Measurements from ENCODE around the gene RALGPS1. TPM values are rescaled to one million over a fixed set of nuclear protein-coding genes. Genes with fewer than 3 reads are reported as not detected.

RALGPS1 gene
- total and polyA plus RNA-seq, 2 of the 8 experiments (the other 6 are each of a cell fraction or from before 2014, with no cell fraction given), result 20.0 to 23.5 TPM

DNA sequence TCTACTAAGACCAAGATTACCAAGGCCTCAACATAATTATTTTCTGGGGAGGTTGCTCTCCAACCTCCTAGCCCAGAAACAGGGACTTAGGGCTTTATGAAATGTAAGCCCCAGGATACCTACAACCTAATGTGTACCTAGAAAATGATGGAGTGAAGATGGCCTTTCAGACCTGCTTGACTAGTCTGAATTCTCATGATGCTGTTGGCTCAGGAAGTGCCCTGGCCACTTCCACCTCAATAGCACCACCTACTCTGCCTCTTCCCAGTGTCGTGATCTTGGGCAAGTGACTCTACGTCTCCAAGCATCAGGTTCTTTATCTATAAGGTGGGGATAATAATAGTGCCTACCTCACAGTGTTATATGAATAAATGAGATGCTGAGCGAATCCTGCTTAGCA is 292.1 kb downstream of the RALGPS1 start:
- Histone ChIP-seq H3K9ac (replicated peaks in 1 of 4; ENCODE audit: extremely low read depth in 1 of 4, low read depth in 3 of 4, low read length in 3 of 4) (no peak overlapping the region), H3K9me3 (ENCODE audit: insufficient read depth in 2 of 2, low read depth in 1 of 2, low read length in 1 of 2) (no peaks in the 10 kb centered on the region), H4K5ac (ENCODE audit: insufficient read length, low read depth, low read length) (no peak overlapping the region), H3K56ac (replicated peaks; ENCODE audit: insufficient read length, low read depth, low read length) (no peak overlapping the region), H2BK15ac (ENCODE audit: low read length) (no peak overlapping the region), H2AFZ (ENCODE audit: low read length) (no peak overlapping the region), H2BK12ac (ENCODE audit: low read depth, low read length) (no peak overlapping the region), H3K23me2 (ENCODE audit: low read depth, low read length) (no peaks in the 10 kb centered on the region), H3K27me3 (replicated peaks in 1 of 4; ENCODE audit: control insufficient read depth in 3 of 4, extremely low read depth in 1 of 4, insufficient read depth in 3 of 4, low read length in 3 of 4) (no peaks in the 10 kb centered on the region), H3K79me2 (ENCODE audit: control insufficient read depth in 1 of 2, insufficient read depth in 2 of 2, low read length in 2 of 2) (no peaks in the 10 kb centered on the region), H4K8ac (ENCODE audit: extremely low read depth, insufficient read depth, low read length) (no peak overlapping the region), H2BK120ac (replicated peaks; ENCODE audit: low read depth, low read length) (no peak overlapping the region), H3K79me1 (ENCODE audit: low read depth, low read length) (no peaks in the 10 kb centered on the region), H4K20me1 (replicated peaks in 1 of 2; ENCODE audit: control insufficient read depth in 1 of 2, insufficient read depth in 2 of 2, low read length in 2 of 2) (no peaks in the 10 kb centered on the region), H3K14ac (ENCODE audit: insufficient read length) (no peak overlapping the region), H3K4me1 (replicated peaks in 1 of 4; ENCODE audit: control insufficient read depth in 3 of 4, insufficient read depth in 4 of 4, low read length in 3 of 4) (peaks cover 2 to 11% (median 7%) of the 10 kb centered on the region in 4 experiments), H3K36me3 (ENCODE audit: control insufficient read depth in 2 of 4, insufficient read depth in 4 of 4, low read length in 3 of 4) (no peaks in the 10 kb centered on the region), H3K27ac (ENCODE audit: low read depth, low read length) (no peak overlapping the region), H3K4me3 (ENCODE audit: extremely low read depth in 1 of 4, insufficient read depth in 2 of 4, low read depth in 3 of 4, low read length in 4 of 4) (no peak overlapping the region), H4K91ac (replicated peaks; ENCODE audit: insufficient read length, low read length) (no peak overlapping the region), H3K4ac (replicated peaks; ENCODE audit: insufficient read length, low read depth, low read length) (no peak overlapping the region), H2BK5ac (ENCODE audit: low read depth, low read length) (no peak overlapping the region), H3K4me2 (ENCODE audit: insufficient read depth in 1 of 2, low read depth in 2 of 2, low read length in 2 of 2) (no peak overlapping the region), H3K18ac (ENCODE audit: extremely low read depth, low read length) (no peak overlapping the region), H2AK5ac (ENCODE audit: low read depth, low read length) (no peak overlapping the region), H3K23ac (ENCODE audit: insufficient read length) (no peak overlapping the region), H2BK20ac (ENCODE audit: low read length) (no peak overlapping the region)
- ChIA-PET CTCF (ENCODE audit: partially characterized antibody) (no interaction called here), POLR2A (ENCODE audit: partially characterized antibody) (no interaction called here)
- no peak for TF ChIP-seq SIN3A (conservative IDR thresholded peaks at IDR 0.05 in 1 of 2, IDR thresholded peaks at IDR 0.05 in 1 of 2; ENCODE audit: low read depth in 1 of 2, low read length in 2 of 2)
- no peak for TF ChIP-seq GTF2F1 (IDR thresholded peaks at IDR 0.05; ENCODE audit: borderline replicate concordance, low read depth, low read length)
- no peak for TF ChIP-seq MAFK (IDR thresholded peaks at IDR 0.05; ENCODE audit: low read depth, low read length)
- WGBS, 2 experiments (ENCODE audit: extremely low coverage in 1 of 2, insufficient coverage in 1 of 2, insufficient read length in 1 of 2, insufficient replicate concordance in 2 of 2, low coverage in 1 of 2, low lambda C conversion rate in 2 of 2, missing lambda C conversion rate in 1 of 2), result 95% methylated on average over 3 of the region's 3 CpGs; no CpG with 5 or more reads in 1 of the 2 experiments
- DNase-seq (ENCODE audit: low read depth in 1 of 2, low spot score in 2 of 2), result no peak
- no peak for FAIRE-seq

Measured in H1 (cell line).